Activated T-cell treated with anti-CD3 and anti-CD28 coated beads for 24 hours (primary cell): ENCODE data around the gene UBE2E1.
"Not testable (repeated sequence)": the region's sequence is repeated elsewhere in the genome, so short reads cannot be mapped to it uniquely, and the experiment has no call there.

Experiments used
- DNase-seq: peaks from one replicate; pipeline ENCODE4 v3.0.0-alpha.2; 2020; ENCODE audit warnings: low read depth

UBE2E1 gene

DNA sequence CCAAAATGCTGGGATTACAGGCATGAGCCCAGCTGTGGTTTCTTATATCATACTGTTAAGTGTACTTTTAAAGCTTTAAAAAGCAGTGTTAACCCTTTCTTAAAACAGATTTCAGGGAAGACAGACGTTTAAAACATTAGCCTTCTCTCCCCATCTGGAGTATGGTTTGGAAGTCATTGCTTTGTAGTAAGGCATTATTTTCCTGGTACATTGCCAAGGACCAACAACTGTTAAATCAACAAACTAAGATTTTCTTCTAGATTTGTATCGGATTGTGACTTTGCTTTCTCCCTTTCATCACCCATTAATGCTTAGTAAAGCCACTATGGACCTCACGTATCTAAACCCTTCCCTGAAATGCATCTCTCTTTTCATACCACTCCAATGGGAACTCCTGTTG is 50.5 kb downstream of the UBE2E1 start:
- no peak for DNase-seq

DNA sequence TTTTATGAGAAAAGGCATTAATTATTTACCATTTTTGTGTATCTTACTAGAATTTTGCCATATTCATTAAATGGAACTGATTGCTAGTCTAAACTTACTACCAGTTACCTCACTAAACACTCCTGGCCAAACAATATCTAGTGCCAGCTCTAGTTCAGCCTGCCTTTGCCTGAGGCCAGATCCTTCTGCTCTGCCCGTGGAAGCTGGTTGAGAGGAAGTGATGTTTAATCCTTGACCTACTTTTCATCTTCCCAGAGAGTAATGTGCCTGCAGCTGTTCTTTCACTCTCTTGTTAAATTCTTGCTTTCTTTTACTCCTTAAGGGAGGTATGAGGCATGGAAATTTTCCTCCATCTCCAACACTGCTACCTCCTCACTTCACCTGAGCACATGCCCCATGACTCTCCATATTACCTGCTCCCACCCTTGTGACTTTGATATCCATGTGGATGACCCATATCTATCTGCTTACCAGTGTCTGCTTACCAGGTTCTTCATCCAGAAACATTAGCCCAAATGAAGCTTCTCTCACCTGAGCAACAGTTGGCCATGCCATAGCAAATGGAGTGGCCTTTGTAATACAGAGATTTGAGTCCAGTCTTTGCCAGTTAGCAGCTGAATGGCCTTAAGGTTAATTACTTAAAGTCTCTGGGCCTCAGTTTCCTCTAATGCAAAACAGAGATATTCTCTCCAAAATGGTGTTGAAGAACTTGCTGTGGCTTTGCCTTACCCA is 53.4 kb downstream of the UBE2E1 start:
- DNase-seq = no peak

- DNase-seq = no peak
Observed at GRCh38 chr3:23859839-23860382, 54.2 kb downstream of the UBE2E1 start.

GRCh38 chr3:23861689-23862088 is 55.9 kb downstream of the UBE2E1 start:
- no peak for DNase-seq

GRCh38 chr3:23863060-23863459 is 57.3 kb downstream of the UBE2E1 start:
- DNase-seq = no peak

- DNase-seq = no peak
Observed at GRCh38 chr3:23864931-23865330, 59.2 kb downstream of the UBE2E1 start.

DNA sequence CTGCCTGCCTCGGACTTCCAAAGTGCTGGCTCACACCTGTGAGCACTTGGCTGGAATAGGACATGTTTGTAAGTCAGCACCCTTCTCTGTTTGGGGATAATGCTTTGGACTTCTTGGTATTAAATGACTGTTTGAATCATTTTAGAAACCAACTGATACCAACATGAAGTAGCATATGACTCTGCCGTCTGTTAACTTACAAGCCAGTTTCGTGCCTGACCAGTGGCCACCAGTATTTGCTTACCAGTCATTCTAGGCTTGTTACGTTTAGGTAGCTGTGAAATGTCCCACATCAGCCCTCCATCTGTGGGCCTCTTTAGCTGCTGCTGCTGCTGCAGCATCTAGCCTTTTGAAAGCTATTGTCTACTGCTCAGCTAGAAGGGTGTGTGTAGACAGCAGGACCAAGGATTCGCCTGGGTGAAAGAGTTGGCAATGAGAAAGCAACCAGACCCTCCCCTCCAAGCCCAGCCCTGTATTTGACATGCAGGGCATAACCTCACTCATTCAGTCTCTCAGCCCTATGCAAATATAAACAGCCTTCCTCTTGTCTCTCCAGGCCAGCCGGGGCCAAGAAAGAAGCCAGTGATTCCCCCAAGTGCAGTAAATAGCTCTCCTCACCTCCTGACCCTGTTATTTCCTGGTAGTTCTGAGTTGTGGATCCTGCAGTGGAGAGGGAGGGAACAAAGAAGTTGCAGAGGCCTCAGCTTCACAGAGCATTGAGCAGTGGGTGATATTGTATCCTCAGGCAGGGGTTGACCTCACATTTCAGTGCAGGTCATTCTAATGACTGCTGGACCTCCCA is 60.0 kb downstream of the UBE2E1 start:
- no peak for DNase-seq

DNA sequence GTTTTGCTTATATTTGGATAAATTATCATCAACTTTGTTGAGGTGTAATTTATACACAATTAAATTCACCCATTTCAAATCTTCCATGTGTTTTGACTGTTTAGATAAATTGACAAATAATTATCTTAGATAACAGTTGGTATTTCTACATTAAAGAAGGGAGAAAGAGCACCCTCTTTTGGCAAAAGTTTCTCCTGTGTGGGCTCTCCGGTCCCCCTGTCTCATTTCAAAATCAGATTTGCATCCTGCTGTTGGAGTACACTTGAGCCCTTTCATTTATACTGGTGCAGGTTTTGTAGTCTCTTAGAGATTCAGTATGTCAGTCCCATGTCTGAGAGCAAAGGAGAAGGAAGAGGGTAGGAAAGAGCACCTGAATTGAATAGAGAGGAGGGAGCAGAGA is 61.6 kb downstream of the UBE2E1 start:
- no peak for DNase-seq

DNA sequence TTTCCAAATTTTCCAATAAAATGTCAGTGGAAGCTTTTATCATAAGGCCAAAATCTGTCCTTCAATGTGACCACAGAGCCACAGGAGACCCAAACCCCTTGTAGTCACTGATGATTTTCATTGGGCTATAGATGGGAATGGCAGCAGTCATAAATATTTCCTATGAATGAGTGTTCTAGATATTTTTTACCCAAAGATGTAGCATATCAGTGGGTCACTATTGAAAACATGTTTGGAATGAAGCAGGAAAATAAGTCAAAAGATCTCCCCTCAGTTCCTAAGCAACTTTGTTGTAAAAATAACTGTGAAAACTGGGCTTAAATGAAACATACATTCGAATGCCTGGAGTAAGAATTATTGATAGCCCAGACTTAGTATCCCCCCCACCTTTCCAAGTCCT is 62.1 kb downstream of the UBE2E1 start:
- DNase-seq = no peak

GRCh38 chr3:23869977-23870662 is 64.4 kb downstream of the UBE2E1 start:
- no peak for DNase-seq

- DNase-seq = not testable (repeated sequence)
Observed at GRCh38 chr3:23870663-23871043, 64.9 kb downstream of the UBE2E1 start.

- DNase-seq = not testable (repeated sequence)
Observed at GRCh38 chr3:23871361-23871760, 65.6 kb downstream of the UBE2E1 start.

GRCh38 chr3:23872330-23872729 is 66.6 kb downstream of the UBE2E1 start:
- no peak for DNase-seq

DNA sequence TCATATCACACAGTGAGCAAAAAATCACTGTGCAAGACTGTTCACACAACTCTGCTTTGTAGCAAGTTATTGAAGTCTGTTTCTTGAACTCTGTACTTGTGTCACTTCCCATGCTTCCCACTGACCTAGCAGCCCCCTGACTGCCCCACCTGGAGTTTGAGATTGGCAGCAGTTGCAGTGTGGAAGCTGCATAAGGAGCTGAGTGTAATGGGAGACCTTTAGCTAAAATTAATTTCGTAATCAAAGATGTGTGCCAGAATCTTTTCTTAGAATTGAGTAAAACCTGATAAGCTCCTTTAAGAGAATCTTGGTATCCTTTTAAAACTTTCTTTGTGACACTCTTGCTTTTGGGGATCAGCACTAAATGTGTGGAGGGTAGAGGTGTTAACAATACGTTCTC is 68.2 kb downstream of the UBE2E1 start:
- no peak for DNase-seq

- no peak for DNase-seq
Observed at GRCh38 chr3:23874359-23875112, 68.8 kb downstream of the UBE2E1 start.

DNA sequence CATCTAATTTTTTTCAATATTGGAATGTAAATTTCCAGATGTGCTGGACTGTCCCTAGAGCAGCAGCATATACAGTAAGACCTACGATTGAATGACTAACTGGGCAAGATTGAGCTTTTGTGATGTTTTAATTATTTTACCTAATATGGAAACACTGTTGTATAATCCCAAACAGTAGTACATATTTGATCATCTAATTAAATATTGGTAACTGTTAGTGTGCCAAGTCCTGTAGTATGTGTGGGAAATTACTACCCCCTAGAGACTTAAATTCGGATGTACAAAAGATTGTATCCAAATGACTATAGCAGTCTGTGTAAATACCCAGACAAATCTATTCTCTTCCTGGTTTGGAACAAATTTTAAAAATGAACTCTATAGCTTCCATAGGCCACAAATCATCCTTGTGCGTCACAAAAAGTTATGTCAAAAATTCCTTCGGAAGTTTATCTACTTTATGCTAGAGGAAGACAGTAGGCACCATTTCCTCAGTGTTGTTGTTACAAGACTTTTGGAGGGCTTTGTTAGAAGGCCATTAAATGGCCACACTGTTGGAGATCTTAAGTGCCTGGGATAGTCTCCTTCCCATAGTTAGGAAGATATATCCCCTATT is 69.5 kb downstream of the UBE2E1 start:
- no peak for DNase-seq

DNA sequence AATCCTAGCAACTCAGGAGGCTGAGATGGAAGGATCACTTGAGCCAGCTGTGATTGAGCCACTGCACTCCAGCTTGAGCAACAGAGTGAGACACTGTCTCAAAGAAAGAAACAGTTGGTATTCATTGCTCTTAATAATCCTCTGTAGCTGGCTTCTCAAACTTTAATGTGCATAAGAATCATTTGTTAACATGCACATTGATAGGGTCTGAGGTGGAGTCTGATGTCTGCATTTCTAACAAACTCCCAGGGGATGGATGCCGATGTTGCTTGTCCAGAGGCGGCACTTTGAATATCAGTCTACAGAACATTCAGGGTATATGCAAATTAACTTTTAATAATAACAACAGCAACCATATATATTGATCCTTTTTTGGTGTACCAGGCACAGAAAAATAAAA is 71.2 kb downstream of the UBE2E1 start:
- DNase-seq = no peak

- DNase-seq = no peak
Observed at GRCh38 chr3:23877329-23877980, 71.7 kb downstream of the UBE2E1 start.

DNA sequence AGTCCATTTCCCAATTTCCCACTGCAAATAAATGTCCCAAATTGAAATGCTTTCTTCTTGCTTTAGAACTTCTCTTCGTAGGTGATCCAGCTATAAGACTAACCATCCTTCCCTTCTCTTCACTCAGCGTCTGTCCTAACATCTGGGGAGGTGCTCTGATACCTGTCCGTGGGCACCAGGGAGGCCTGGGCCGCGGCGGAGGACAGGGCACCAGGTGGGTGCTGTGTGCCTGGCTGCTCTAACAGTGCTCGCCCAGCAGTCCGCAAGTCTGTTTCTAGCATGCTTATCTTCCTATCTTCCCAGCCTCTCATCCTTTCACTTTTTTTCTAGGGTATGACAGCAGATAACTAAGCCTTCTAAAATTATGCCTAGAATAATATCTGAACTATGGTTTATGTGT is 73.7 kb downstream of the UBE2E1 start:
- no peak for DNase-seq

DNA sequence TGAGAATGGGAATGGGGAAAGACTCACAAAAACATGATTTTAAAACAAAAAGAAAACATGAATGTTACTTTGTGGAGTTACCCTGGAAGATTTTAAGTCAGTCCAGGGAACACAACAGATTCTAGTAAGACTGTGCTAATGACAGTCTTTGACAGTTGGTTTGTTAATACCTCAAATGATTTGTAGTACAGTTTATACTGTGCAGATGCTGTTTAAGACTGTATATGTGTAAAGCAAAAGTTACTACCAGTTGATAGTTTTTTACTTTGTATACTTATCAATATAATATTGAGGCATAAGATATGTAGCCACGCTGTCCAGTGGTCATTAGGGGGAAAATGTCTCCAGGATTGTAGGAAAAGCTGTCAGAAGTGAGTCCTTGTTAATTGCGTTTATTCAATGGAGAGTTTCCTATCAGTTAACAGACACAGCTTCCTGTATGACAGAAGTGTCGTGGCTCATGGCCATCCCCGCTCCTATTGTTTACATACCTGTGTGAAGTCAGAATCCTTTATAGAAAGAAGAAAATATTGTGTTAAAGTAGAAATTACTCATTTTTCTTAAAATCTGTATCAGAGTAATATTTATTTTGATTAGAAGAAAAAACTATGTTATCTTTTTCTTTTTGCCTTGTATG is 75.1 kb downstream of the UBE2E1 start:
- DNase-seq = no peak
